H1 (cell line): ENCODE results near the gene SEC16A. TPM values are rescaled to one million over a fixed set of nuclear protein-coding genes. Genes with fewer than 3 reads are reported as not detected.

Experiments
- CTCF ChIA-PET: fragments of 300-600 bp; sonication (Branson Sonifier 250); formaldehyde crosslinking; loops from one replicate; lab custom pipeline; 2021; ENCODE audit not compliant: partially characterized antibody; lab: Charles Lee
- POLR2A ChIA-PET: fragments of 300-600 bp; sonication (Branson Sonifier 250); formaldehyde crosslinking; loops from one replicate; lab custom pipeline; 2021; ENCODE audit warnings: inconsistent platforms; ENCODE audit not compliant: partially characterized antibody; lab: Charles Lee
- DNase-seq, 2 experiments: peaks; one replicate each; pipeline versions ENCODE4 v3.0.0 to v3.0.0-alpha.2; 2010 to 2022; ENCODE audit warnings: low spot score in 2 of 2, low read depth in 1 of 2, mixed read lengths in 1 of 2
- FAIRE-seq: peaks from 2 replicates; lab custom pipeline; 2011; peaks lifted over from hg19 to GRCh38; lab: Jason Lieb, UNC
- H2AFZ ChIP-seq: 2 replicates; pipeline ENCODE4 v1.8.1; 2012; ENCODE audit warnings: low read length, inconsistent platforms
- H2AK5ac ChIP-seq: 2 replicates; pipeline ENCODE4 v1.6.1; 2013; ENCODE audit warnings: low read depth, low read length
- H2BK120ac ChIP-seq: replicated peaks from 2 replicates; pipeline ENCODE3; 2013; ENCODE audit warnings: low read depth, low read length, inconsistent platforms
- H2BK12ac ChIP-seq: 2 replicates; pipeline ENCODE4 v1.6.1; 2013; ENCODE audit warnings: low read depth, low read length
- H2BK15ac ChIP-seq: 2 replicates; pipeline ENCODE4 v1.6.1; 2013; ENCODE audit warnings: low read length
- H2BK20ac ChIP-seq: 2 replicates; pipeline ENCODE4 v1.6.1; 2013; ENCODE audit warnings: low read length
- H2BK5ac ChIP-seq: 2 replicates; pipeline ENCODE4 v1.6.1; 2013; ENCODE audit warnings: low read depth, low read length
- H3K14ac ChIP-seq: 2 replicates; pipeline ENCODE4 v1.6.1; 2013; ENCODE audit warnings: inconsistent platforms; ENCODE audit not compliant: insufficient read length
- H3K18ac ChIP-seq: 2 replicates; pipeline ENCODE4 v1.6.1; 2013; ENCODE audit warnings: low read length; ENCODE audit errors: extremely low read depth
- H3K23ac ChIP-seq: 2 replicates; pipeline ENCODE4 v1.6.1; 2013; ENCODE audit warnings: inconsistent platforms; ENCODE audit not compliant: insufficient read length
- H3K23me2 ChIP-seq: 2 replicates; pipeline ENCODE4 v1.6.1; 2013; ENCODE audit warnings: low read depth, low read length
- H3K27ac ChIP-seq: 2 replicates; pipeline ENCODE4 v1.6.1; 2011; ENCODE audit warnings: low read depth, low read length, inconsistent platforms
- H3K27me3 ChIP-seq, 4 experiments: replicated peaks in 1 of 4; 1 replicate in 1 of 4; 2 replicates in 3 of 4; pipeline versions ENCODE4 v1.6.1 to v1.8.1; 2011 to 2013; ENCODE audit warnings: low read length in 3 of 4, mild to moderate bottlenecking in 3 of 4, inconsistent platforms in 2 of 4, mixed read lengths in 2 of 4, moderate library complexity in 1 of 4; ENCODE audit not compliant: control insufficient read depth in 3 of 4, insufficient read depth in 3 of 4; ENCODE audit errors: extremely low read depth in 1 of 4
- H3K36me3 ChIP-seq, 4 experiments: 2 replicates each; pipeline versions ENCODE4 v1.6.1 to v1.8.1; 2011 to 2013; ENCODE audit warnings: mild to moderate bottlenecking in 4 of 4, low read length in 3 of 4, moderate library complexity in 2 of 4, control low read depth in 1 of 4, inconsistent platforms in 1 of 4; ENCODE audit not compliant: insufficient read depth in 4 of 4, control insufficient read depth in 2 of 4
- H3K4ac ChIP-seq: replicated peaks from 2 replicates; pipeline ENCODE3; 2013; ENCODE audit warnings: low read length, low read depth, mixed read lengths, inconsistent platforms; ENCODE audit not compliant: insufficient read length
- H3K4me1 ChIP-seq, 4 experiments: replicated peaks in 1 of 4; 1 replicate in 1 of 4; 2 replicates in 3 of 4; pipeline versions ENCODE4 v1.6.1 to v1.8.1; 2011 to 2013; ENCODE audit warnings: low read length in 3 of 4, inconsistent platforms in 2 of 4, mixed read lengths in 1 of 4; ENCODE audit not compliant: insufficient read depth in 4 of 4, control insufficient read depth in 3 of 4
- H3K4me2 ChIP-seq, 2 experiments: 2 replicates each; pipeline versions ENCODE4 v1.6.1 to v1.8.1; 2011 to 2013; ENCODE audit warnings: low read depth in 2 of 2, low read length in 2 of 2, control low read depth in 1 of 2, inconsistent platforms in 1 of 2, mild to moderate bottlenecking in 1 of 2; ENCODE audit not compliant: insufficient read depth in 1 of 2
- H3K4me3 ChIP-seq, 4 experiments: fragments of 200-600, 300-600 bp in 1 of 4; sonication (generic), shearing (Covaris generic), sonication (Bioruptor Twin) in 1 of 4; 2 replicates each; pipeline versions ENCODE4 v1.5.1 to v1.8.1; 2011 to 2016; ENCODE audit warnings: low read length in 4 of 4, low read depth in 3 of 4, control low read depth in 2 of 4, inconsistent platforms in 2 of 4, mild to moderate bottlenecking in 2 of 4, mixed read lengths in 1 of 4, moderate library complexity in 1 of 4; ENCODE audit not compliant: insufficient read depth in 2 of 4; ENCODE audit errors: extremely low read depth in 1 of 4
- H3K56ac ChIP-seq: replicated peaks from 2 replicates; pipeline ENCODE3; 2013; ENCODE audit warnings: low read depth, mild to moderate bottlenecking, mixed read lengths, low read length, inconsistent platforms; ENCODE audit not compliant: insufficient read length
- H3K79me1 ChIP-seq: 2 replicates; pipeline ENCODE4 v1.6.1; 2013; ENCODE audit warnings: low read depth, low read length, control low read depth
- H3K79me2 ChIP-seq, 2 experiments: 2 replicates each; pipeline versions ENCODE4 v1.6.1 to v1.8.1; 2012 to 2013; ENCODE audit warnings: low read length in 2 of 2, mild to moderate bottlenecking in 2 of 2, inconsistent platforms in 1 of 2; ENCODE audit not compliant: insufficient read depth in 2 of 2, control insufficient read depth in 1 of 2
- H3K9ac ChIP-seq, 4 experiments: replicated peaks in 1 of 4; 1 replicate in 1 of 4; 2 replicates in 3 of 4; pipeline versions ENCODE4 v1.6.1 to v1.8.1; 2011 to 2013; ENCODE audit warnings: low read depth in 3 of 4, low read length in 3 of 4, control low read depth in 2 of 4, mild to moderate bottlenecking in 2 of 4, moderate library complexity in 2 of 4, inconsistent platforms in 1 of 4; ENCODE audit errors: extremely low read depth in 1 of 4
- H3K9me3 ChIP-seq, 2 experiments: 2 replicates each; pipeline versions ENCODE4 v1.6.1 to v1.8.1; 2012 to 2013; ENCODE audit warnings: mild to moderate bottlenecking in 2 of 2, moderate library complexity in 2 of 2, control low read depth in 1 of 2, inconsistent platforms in 1 of 2, low read depth in 1 of 2, low read length in 1 of 2, mixed read lengths in 1 of 2; ENCODE audit not compliant: insufficient read depth in 2 of 2
- H4K20me1 ChIP-seq, 2 experiments: replicated peaks in 1 of 2; 2 replicates each; pipeline versions ENCODE3 to v1.8.1; 2011 to 2013; ENCODE audit warnings: inconsistent platforms in 2 of 2, low read length in 2 of 2, mild to moderate bottlenecking in 1 of 2; ENCODE audit not compliant: insufficient read depth in 2 of 2, control insufficient read depth in 1 of 2
- H4K5ac ChIP-seq: 2 replicates; pipeline ENCODE4 v1.6.1; 2013; ENCODE audit warnings: low read length, low read depth, mixed read lengths, inconsistent platforms; ENCODE audit not compliant: insufficient read length
- H4K8ac ChIP-seq: 2 replicates; pipeline ENCODE4 v1.8.0; 2013; ENCODE audit warnings: mild to moderate bottlenecking, moderate library complexity, low read length, inconsistent platforms; ENCODE audit not compliant: insufficient read depth; ENCODE audit errors: extremely low read depth
- H4K91ac ChIP-seq: replicated peaks from 2 replicates; pipeline ENCODE3; 2013; ENCODE audit warnings: low read length, mixed read lengths, inconsistent platforms; ENCODE audit not compliant: insufficient read length
- BACH1 ChIP-seq: IDR thresholded peaks from 2 replicates; pipeline ENCODE4 v1.6.1; 2012; ENCODE audit warnings: low read length, improper control_type of control experiment
- BRCA1 ChIP-seq: IDR thresholded peaks from 2 replicates; pipeline ENCODE4 v1.6.1; 2012; ENCODE audit warnings: low read depth, low read length, improper control_type of control experiment
- CBX8 ChIP-seq: fragments of 300-800, 300-1000 bp; sonication (generic); IDR thresholded peaks from 2 replicates; pipeline ENCODE4 v1.7.1; 2016; ENCODE audit warnings: low read depth, low read length, borderline replicate concordance
- CHD1 ChIP-seq: IDR thresholded peaks from 2 replicates; pipeline ENCODE4 v1.6.1; 2012; ENCODE audit warnings: low read depth, low read length, improper control_type of control experiment
- CREB1 ChIP-seq: IDR thresholded peaks from 2 replicates; pipeline ENCODE4 v1.6.1; 2012; ENCODE audit warnings: inconsistent platforms
- CTCF ChIP-seq, 3 experiments: IDR thresholded peaks; 1 replicate in 2 of 3; 2 replicates in 1 of 3; pipeline versions ENCODE4 v1.5.1 to v1.6.1; 2011; ENCODE audit warnings: low read length in 3 of 3, mild to moderate bottlenecking in 3 of 3, inconsistent platforms in 2 of 3, low read depth in 1 of 3, moderate library complexity in 1 of 3; ENCODE audit not compliant: insufficient read depth in 1 of 3; ENCODE audit errors: control extremely low read depth in 1 of 3
- FOSL1 ChIP-seq: IDR thresholded peaks from 2 replicates; pipeline ENCODE4 v1.6.1; 2011; ENCODE audit warnings: mild to moderate bottlenecking, low read depth, low read length, moderate library complexity; ENCODE audit not compliant: insufficient read depth
- KDM1A ChIP-seq: fragments of 200-600, 300-600 bp; sonication (generic); IDR thresholded peaks from 2 replicates; pipeline ENCODE4 v1.7.1; 2016; ENCODE audit warnings: mild to moderate bottlenecking, low read length, borderline replicate concordance
- NANOG ChIP-seq: IDR thresholded peaks from 2 replicates; pipeline ENCODE4 v1.6.1; 2011; ENCODE audit warnings: low read length, low read depth, mild to moderate bottlenecking, inconsistent platforms; ENCODE audit not compliant: insufficient read depth, poor library complexity, severe bottlenecking
- POU5F1 ChIP-seq: IDR thresholded peaks from 2 replicates; pipeline ENCODE4 v1.6.1; 2011; ENCODE audit warnings: low read depth, mild to moderate bottlenecking, low read length, moderate library complexity
- SP4 ChIP-seq: IDR thresholded peaks from 2 replicates; pipeline ENCODE4 v1.6.1; 2012; ENCODE audit warnings: low read length, inconsistent platforms
- TAF1 ChIP-seq: IDR thresholded peaks from 2 replicates; pipeline ENCODE4 v1.6.1; 2011; ENCODE audit warnings: mild to moderate bottlenecking, low read depth, low read length
- ZNF274 ChIP-seq: IDR thresholded peaks from 2 replicates; pipeline ENCODE4 v1.7.0; 2012; ENCODE audit warnings: low read length, borderline replicate concordance; ENCODE audit errors: extremely low read depth
- WGBS, 2 experiments: shearing (Covaris generic) in 1 of 2; methylation state at CpG; one replicate each; pipeline versions ENCODE4 v1.1.6 to v1.1.7; 2013 to 2015; ENCODE audit warnings: low lambda C conversion rate in 2 of 2, mixed read lengths in 2 of 2, inconsistent platforms in 1 of 2, low coverage in 1 of 2, missing lambda C conversion rate in 1 of 2; ENCODE audit not compliant: insufficient replicate concordance in 2 of 2, insufficient coverage in 1 of 2, insufficient read length in 1 of 2; ENCODE audit errors: extremely low coverage in 1 of 2, missing lambda C conversion rate in 1 of 2; 5-methylcytosine and 5-hydroxymethylcytosine counted together
- polyA plus RNA-seq, 7 experiments: library from polyadenylated mRNA; depleted of rRNA in 3 of 7; stranded (reverse) in 5 of 7; unstranded in 2 of 7; fragments of >200 nt in 5 of 7; fragments of 200-250 nt in 2 of 7; gene quantifications; 1 replicate in 5 of 7; 2 replicates in 1 of 7; 4 replicates in 1 of 7; pipeline versions ENCODE4 v1.2.1 to v1.2.3, GENCODE V29; 2011 to 2013; ENCODE audit warnings: missing spikeins in 2 of 7, mixed read lengths in 2 of 7
- total RNA-seq: library from RNA; stranded (reverse); fragmentation: NEBNext Ultra II Directional; extraction: Animal tissue kit (Norgen Biotek cat#: 25700); gene quantifications from 2 replicates; pipeline ENCODE4 v1.2.1, GENCODE V29; 2021

Gene SEC16A
- total and polyA plus RNA-seq, 2 of the 8 experiments (the other 6 are each of a cell fraction or from before 2014, with no cell fraction given), result 21.6 to 49.0 TPM

DNA sequence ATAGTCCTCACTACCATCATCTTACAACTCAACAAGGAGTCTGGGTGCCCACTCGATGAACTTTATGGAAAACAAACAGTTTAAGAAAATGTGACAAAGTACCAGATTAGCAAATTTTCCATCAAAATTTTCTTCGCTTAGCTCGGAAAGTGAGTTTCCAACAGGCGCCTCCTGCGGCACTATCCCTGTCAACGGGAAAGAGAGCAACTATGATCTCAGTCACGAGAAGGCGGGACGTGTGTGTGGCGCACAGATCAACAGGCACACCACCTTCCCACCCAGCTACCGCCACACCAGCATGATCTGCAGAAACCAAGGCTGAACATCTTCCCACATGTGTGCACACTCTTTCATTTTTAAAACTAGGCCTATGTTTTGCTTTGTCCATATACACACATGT is 29.5 kb downstream of the SEC16A start:
- Histone ChIP-seq H4K20me1 (peaks cover 0 to 19% of the 10 kb centered on the region in 2 experiments), H3K56ac (no peak overlapping the region), H3K27me3 (no peaks in the 10 kb centered on the region), H2BK15ac (no peak overlapping the region), H3K79me2 (no peaks in the 10 kb centered on the region), H3K14ac (no peak overlapping the region), H3K4ac (no peak overlapping the region), H4K5ac (no peak overlapping the region), H3K4me1 (no peaks in the 10 kb centered on the region), H3K36me3 (peaks cover 28 to 58% (median 54%) of the 10 kb centered on the region in 4 experiments), H2AK5ac (no peak overlapping the region), H3K18ac (no peak overlapping the region), H3K23me2 (no peaks in the 10 kb centered on the region), H3K27ac (no peak overlapping the region), H3K4me3 (no peak overlapping the region), H3K4me2 (no peak overlapping the region), H3K9ac (no peak overlapping the region), H3K9me3 (no peaks in the 10 kb centered on the region), H4K8ac (no peak overlapping the region), H2BK120ac (no peak overlapping the region), H2BK20ac (no peak overlapping the region), H3K23ac (no peak overlapping the region), H2BK5ac (no peak overlapping the region), H3K79me1 (no peaks in the 10 kb centered on the region), H2BK12ac (no peak overlapping the region), H4K91ac (no peak overlapping the region), H2AFZ (no peak overlapping the region)
- POLR2A ChIA-PET, result interaction anchor here (1.1 to 2.1 kb wide), 4 partner anchors 11 to 65 kb away, joined by 3 to 10 read pairs (median 4); no protein-coding TSS in a partner anchor
- 94% methylated on average over 11 of the region's 11 CpGs; no CpG with 5 or more reads in 1 of the 2 experiments for WGBS, 2 experiments
- no peak for FAIRE-seq
- no peak for DNase-seq
- CTCF ChIA-PET, result interaction anchor here (1.3 to 1.7 kb wide), 4 partner anchors 8 to 32 kb away, joined by 3 to 6 read pairs (median 4); partner anchors contain the start of gene INPP5E
- TF ChIP-seq CHD1 (no peak), KDM1A (no peak), ZNF274 (no peak), BACH1 (no peak), FOSL1 (no peak), CTCF (IDR thresholded peaks at IDR 0.05; ENCODE audit: control extremely low read depth in 1 of 3, insufficient read depth in 1 of 3, low read depth in 1 of 3, low read length in 3 of 3) (no peak), TAF1 (no peak), POU5F1 (no peak), CREB1 (no peak), BRCA1 (no peak), SP4 (no peak), CBX8 (no peak), NANOG (no peak)
